ENCODE results near the gene ANKRD63.

The ANKRD63 gene

DNA sequence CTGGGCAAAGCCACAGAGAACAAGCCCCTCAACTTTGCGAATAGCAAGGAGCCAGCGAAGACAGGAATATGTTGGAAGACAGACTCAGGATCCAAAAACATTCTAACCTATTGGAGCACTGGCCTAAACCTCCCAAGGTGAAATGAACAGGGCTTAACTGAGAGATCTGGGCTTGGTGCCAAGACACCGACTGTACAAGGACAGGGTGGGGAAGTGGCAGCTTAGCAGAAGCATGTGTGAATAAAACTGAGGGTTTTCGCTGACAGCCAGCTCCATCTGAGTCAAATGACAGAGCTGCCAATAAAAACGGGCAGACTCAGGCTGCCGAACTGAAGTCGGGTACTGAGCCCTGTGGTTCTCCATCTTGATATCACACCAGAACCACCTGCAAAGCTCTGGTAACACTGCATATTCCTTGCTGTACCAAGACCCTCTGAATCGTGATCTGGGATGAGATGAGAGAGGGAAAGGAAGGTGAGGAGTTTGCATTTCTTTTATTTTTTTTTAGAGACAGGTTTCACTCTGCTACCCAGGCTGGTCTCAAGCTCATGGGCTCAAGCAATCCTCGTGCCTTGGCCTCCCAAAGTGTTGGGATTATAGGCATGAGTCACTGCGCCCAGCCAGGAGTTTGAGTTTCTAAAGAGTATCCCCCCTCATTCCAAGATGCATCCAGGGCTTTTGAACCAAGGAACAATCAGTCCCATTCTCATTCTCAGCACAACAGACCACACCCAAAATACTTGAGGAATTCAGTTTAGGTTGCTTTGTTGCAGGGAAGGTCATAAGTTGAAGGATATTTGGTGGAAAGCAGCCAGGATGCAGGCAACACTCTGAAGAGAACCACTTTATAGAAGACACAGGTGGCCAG is 30.9 kb upstream of the ANKRD63 start:
- DNase-seq: no peak

DNA sequence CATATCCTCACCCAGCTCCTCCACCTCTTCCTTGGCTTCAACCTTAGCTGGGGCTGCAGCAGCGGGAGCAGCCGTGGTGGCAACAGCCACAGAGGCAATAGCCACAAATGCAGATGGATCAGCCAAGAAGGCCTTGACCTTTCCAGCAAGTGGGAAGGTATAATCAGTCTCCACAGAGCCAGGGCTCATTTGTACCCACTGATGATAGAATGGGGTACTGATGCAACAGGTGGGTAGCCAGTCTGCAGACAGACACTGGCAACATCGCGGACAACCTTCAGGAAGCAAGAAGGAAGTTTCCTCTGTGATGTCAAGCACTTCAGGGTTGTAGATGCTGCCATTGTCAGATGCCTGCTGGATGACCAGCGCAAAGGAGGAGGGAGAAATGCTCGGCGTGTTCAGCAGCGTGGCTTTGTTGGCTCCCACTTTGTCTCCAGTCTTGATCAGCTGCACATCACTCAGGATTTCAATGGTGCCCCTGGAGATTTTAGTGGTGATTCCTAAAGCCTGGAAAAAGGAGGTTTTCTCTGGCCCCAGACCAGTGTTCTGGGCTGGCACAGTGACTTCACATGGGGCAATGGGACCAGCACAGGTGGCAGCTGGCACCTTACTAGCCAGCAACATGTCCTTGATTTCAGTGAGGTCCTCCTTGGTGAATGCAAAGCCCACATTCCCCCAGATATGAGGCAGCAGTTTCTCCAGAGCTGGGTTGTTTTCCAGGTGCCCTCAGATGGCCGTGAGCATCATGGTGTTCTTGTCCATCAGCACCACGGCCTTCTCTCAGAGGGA is 29.7 kb upstream of the ANKRD63 start:
- DNase-seq: no peak

DNA sequence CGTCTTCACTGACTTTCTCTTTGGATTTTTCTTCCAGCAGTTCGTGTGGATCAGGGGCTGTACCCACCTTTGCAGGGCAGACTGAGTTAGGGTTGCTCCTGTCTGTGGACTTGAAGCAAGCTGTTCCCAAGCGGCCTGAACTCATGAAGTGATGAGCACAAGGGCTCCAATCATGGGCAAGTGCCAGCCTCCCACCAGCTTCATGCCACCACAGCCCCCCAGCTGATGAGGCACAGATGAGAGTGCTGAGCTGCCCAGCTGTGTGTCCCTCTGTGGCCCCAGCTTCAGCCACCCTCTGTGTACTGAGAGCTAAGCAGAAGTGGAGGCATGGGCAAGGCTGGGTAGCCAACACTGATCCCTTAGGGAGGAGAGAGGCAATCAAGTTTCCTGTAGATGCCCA is 28.1 kb upstream of the ANKRD63 start:
- DNase-seq: no peak

DNA sequence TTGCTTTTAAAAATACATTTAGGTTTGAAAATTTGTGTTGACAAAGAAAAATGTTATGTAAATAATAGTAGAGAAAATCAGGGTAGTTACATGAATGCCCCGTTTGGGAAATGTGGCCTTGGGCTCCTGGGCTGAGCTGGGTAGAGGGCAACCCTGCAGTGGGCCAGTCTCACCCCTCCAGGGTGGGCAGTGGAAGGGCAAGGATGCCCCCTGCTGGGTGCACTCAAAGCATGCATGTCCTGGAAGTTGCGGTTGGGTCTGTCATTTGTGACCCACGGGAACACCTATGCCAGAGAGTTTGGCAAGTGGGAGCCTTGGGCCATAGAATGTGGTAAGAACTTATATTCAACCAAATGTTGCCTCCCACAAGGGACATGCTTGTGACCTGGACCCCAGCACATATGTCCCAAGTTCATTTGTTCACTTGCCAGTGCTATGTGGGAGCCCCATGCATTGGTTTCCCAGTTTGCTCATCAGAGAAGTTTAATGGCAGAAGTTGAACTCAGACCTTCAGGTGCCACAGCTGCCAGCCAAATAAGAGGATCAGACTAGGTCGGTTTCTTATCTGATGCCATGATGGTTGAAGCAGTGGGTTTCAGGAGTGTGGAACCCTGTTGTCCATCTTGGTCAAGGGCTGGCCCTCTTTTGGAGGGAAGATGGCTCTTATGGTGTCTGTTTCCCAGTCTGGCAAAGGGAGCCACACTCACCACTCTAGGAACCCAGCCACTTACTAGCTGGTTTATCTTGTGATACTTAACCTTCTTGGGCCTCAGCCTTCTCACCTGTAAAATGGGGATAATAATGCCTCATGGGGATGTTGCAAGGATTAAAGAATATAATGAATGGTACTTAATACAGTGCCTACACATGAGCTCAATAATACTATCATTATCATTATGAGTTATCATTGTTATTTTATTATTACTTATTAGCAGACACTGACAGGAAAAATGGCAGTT is 27.4 kb upstream of the ANKRD63 start:
- DNase-seq: peak; percentile 57

DNA sequence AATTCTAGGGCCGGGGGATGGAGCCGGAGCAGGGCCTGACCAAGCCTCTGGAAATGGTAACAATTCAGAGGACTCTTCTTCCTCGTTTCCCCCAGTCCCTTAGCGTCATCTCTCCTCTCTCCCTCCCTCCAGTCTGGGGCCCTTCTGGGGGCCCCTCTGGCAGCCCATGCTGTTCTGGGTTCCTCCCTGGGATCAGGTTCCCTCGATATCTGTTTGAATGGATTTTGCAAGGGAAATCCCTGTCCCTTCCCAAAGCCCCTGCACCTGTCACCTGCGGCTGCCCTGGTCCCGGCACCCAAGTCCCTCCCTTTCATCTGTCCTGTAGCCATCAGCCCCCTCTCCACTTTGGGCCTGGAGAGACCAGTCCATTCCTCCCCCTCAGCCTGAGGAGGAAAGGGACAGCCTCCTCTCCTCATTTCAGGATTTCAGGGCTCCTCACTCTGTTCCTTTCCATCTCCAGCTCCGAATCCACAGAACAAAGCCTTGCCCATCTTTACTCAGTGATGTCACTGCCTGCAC is 26.5 kb upstream of the ANKRD63 start:
- DNase-seq: no peak

DNA sequence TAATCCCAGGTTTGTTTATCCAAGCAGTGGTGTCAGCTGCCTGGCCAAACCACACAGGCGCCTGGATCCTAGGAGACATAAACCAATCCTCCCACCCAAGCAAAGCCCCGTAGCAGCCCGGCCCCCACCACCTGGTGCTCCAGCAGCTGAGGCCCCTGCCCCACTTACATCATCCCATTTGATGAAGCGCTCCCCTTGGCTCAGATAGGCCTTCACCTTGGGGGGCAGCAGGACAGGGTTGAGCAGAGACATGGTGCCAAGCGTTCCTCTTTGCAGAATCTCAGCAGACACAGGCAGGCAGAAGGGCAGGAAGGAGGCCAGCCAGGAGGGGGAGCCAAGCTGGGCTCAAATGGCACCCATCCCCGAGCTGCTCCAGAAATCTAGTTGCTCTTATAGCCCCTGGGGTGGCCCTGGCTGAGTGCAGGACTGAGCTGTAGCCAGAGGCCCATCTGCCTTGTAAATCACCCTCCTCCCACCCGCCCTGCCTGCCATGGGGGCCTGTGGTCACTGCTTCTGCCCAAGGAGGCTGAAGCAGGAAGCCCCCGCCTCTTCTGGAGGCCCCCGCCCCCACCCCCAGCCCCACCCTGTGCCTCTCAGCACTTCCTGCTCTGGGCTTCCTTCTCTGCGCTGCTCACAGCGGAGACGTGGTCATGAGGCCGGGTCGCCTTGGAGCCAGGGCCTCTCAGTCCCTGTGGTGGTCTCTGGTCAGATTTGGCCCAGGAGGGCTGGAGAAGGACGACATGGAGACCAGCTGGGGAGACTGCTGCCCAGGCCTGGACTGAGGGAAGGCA is 24.8 kb upstream of the ANKRD63 start, which contains the start of gene PLCB2:
PLCB2 (minus strand) TSS at position 515 of the 791 bp plus-strand sequence; CDS start at position 252, 263 bp downstream.
- peak; percentile 71 for DNase-seq

DNA sequence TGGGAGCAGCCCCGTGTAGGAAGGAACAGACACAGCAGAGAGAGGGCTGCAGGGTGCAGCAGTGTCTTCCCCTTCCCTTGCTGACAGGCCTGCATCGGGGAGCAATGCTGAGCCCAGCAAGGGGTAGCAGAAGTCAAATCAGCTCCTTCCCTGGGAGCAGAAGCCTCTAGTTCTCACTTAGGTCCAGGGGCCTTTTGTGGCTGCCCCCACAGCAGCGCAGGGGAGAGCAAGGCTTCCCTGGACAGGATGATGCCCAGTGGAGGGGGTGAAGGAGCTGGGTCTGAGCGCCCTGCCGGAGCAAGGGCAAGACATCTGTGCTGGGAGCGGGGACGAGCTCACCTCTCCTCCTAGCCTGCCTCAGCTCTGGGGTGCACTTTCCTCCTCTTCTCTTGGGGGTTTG is 24.0 kb upstream of the ANKRD63 start:
- peak; percentile 18 for DNase-seq

DNA sequence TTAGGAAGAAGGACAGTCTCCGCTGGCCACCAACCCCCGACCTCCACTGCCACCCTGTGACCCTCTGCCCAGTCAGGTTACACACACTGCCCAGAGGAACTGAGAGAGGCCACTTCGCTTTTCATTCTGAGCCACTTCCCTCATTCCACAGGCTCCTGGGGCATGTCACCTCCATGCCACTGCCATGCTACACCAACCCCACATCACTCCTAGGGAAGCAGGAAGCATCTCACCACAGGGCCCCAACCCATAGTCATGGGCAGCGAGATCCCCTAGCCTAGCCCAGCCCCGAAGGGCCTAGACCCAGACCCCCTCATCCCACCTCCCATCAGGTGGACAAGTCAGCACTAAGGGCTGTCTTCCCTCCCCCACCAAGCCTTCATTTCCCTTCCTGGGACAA is 23.5 kb upstream of the ANKRD63 start:
- DNase-seq: no peak

DNA sequence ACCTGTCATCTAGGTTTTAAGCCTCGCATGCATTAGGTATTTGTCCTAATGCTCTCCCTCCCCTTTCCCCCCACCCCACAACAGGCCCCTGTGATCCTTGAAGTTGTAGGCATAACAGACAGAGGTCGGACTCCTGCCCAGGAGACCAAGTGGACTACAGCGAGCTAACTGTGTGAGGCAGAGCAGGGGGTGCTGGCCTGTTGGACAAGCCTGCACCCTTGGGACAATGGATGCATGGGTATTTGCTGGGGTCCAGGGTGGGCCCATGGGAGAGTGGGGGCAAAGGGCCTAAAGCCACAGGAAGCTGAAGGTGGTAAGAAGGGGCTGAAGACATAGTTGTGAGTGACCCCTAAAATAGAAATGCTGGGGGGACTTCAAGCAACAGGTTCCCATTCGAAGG is 22.4 kb upstream of the ANKRD63 start:
- no peak for DNase-seq

DNA sequence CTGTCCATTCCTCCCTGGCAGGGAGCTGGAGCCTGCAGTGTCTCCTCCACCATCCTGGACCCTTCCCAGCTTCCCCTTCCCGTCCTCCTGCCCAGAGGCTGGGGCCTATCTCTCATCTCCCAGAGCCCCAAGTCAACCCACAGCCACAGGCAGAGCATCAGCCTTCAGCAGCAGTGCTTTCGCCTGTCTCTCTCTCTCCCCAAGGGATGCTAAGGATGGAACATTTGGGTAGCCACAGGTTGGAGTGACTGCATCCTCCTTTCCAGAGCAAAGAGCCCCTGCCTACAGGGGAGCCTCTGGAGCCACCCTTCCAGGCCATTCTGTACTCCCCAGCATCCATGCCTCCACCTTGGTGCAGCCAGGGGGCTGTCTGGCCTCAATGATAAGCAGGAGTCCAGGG is 20.7 kb upstream of the ANKRD63 start:
- no peak for DNase-seq

DNA sequence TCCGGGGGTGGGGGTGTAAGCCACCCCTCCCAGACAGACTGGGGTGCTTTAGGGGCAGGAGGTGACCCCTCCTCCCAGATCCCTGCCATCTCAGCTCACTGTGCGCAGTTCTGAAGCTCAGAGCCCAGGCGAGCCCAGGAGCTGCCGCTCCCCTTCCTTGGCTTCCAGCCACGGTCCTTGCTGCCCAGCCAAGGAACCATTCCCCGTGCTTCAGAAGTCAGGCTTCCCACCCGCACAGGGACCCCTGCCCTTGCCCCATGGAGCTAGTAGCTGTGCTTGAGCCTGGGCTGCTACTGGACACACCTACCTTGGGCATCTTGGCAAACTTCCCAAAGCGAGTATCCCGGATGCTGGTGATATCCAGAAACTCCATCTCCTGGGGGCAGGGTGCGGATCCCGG is 20.1 kb upstream of the ANKRD63 start:
- DNase-seq: no peak

DNA sequence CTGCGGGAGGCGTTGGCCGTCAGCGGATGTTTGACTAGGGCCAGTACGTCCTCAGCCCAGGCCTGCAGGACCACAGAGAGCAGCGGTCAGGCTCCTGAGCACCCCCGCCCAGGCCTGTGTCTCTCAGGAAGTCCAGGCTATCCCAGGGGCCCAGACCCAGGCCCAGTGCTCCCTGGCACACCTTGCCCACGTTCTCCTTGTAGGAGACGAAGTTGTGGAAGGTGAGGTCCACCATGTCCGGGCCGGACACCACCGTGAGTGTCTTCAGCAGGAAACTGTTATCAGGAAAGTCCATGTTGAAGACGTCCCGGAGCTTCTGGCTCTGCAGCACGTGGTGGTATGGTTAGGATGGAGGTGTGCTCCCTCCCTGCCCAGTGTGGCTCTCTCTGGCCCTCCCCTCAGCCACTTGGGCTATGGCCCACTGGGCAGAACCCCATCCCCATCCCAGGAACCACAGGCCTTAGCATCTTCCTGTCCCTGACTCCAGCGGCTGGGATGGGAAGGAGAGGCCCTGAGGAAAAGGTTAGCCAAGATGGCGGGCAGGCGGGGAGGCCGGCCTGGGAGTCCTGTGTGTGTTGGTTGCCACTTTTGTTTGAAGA is 19.5 kb upstream of the ANKRD63 start:
- DNase-seq: no peak

DNA sequence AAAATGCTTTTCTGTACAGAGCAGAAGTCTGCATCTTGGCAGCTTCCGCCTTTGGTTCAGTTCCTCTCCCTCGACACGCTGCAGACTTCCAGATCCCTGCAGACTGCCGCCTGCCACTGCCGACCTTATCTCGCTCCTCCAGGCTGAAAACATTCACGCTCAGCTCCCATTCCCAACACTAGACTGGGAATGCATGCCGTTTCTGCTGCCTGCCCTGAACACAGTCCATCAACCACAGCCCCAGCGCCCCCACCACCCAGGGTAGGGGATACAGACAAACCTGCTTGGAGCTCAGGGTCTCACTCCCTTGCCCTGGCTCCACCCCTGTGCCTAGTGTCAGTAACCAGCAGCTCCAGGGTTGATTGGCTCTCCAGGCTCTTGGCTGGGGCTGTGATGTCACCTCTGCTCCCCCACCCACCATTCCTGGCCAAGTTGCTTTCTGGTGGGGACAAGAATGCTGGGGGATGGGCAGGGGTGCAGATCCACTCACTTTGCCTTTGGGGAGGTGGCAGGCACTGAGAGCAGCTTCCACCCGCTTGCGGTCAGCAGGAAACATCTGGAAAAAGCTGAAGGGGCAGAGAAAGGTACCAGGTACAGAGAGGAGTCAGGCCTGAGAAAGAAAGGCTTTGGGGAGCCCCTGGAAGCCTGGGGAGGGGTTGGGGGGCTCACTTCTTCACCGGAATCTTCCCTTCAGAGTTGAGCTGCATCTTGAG is 18.8 kb upstream of the ANKRD63 start:
- DNase-seq: no peak

DNA sequence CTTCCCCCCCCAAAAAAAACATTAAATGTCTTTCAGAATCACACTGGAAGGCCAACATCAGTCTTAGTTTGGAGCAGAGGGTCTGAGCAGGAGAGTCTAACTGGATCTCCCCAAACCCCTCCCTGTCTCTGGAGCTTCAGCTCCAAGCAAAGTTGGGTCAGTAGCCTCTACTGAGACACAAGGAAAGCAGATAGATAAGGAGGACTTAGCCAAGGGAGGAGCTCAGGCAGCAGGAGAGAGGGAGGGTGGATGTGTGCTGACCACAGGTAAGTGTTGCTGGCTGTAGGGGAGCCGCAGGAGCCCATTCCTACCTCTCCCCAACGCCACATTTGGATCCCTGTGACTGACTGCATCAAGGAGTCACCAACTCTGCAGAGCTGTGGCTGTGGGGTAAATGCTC is 17.9 kb upstream of the ANKRD63 start:
- DNase-seq: no peak

DNA sequence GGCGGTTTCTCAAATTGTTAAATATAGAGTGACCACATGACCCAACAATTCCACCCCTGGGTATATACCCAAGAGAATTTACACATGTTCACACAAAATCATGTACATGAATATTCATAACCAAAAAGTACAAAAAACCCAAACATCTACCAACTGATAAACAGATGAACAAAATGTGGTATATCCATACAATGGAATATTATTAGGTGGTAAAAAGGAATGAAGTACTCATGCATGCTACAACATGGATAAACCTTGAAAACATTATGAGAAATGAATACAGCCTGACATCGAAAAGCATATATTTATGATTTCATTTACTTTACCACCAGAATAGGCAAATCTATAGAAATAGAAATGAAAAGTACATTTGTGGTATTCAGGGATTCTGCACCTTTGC is 17.5 kb upstream of the ANKRD63 start:
- DNase-seq: no peak

DNA sequence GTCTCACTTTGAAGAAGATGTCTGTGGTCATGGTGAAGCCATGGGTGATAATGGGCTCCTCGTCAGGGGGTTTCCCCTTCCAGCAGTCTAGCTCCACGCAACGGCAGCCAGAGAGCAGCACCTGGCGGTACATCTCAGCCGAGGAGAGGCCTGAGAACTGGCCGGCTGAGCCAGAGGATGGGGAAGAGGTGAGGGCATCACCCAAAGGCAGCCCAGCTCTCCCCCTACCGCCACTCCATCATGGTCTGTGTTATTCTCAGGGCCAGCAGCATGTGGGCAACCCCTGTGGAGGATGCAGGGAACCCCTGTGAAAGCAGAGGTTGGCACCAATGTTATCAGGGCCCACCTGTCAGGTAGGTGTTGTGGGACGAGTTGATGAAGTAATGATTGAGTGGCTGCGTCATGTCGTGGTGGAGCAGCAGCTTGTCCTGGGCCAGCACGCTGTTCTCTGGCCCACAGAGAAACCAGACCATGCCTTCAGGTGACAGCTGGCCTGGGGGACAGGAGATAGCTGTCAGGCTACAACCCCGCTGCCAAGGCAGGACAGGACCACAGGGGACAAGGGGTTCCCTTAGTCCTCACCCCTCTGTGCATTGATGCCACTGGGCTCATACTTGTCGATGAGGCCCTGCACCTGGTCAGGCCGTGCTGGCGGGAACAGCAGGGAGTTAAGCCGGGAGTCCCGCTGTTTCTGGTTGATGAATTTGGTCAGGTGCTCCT is 15.5 kb upstream of the ANKRD63 start:
- DNase-seq: no peak

DNA sequence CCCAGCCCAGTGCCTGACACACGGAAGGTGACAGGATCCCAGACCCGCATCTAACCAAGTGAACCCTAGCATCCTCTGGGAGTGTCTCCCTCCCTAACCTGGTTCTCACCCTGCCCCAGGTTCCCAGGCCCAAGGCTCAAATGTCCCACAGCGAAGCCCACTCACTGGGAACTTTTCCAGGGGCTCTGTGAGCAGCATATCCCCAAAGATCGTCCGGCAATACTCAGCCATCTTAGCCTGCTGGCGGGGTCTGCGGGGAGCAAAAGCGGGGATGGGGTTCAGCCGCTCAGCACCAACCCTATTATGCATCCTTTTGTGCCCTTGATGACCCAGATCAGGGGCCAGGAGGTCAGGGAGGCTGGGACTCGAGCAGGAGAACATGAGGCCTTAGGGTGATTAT is 14.5 kb upstream of the ANKRD63 start:
- DNase-seq: no peak

DNA sequence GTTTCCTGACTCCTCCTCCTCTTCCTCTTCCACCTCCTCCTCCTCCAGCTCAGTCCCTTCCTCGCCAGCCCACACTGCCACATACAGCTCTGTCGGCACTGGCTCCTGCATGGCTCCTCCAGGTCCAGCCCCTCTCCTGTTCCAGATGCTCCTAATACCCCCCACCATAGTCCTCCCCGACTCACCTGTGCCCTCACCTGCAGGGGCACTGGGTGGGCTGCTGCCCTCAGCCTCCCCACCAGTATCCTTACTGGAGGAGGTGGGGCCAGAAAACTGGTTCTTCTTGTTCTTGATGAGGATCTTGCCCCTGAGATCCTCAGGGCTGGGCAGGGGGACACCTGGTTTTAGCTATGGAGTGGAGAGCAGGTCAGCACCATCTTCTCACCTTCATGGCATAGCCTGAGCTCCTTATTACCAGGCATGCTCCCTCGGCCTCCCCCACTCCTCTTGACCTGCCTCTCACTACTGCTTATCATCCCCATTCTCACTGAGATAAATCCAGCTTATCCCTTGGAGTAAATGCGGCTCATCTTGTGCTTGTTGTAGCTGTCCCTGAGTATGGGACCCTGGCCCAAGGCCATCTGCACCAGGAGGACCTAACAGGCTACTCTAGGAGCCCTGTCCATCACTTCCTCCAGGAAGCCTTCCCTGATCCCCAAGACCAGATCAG is 13.8 kb upstream of the ANKRD63 start:
- no peak for DNase-seq

DNA sequence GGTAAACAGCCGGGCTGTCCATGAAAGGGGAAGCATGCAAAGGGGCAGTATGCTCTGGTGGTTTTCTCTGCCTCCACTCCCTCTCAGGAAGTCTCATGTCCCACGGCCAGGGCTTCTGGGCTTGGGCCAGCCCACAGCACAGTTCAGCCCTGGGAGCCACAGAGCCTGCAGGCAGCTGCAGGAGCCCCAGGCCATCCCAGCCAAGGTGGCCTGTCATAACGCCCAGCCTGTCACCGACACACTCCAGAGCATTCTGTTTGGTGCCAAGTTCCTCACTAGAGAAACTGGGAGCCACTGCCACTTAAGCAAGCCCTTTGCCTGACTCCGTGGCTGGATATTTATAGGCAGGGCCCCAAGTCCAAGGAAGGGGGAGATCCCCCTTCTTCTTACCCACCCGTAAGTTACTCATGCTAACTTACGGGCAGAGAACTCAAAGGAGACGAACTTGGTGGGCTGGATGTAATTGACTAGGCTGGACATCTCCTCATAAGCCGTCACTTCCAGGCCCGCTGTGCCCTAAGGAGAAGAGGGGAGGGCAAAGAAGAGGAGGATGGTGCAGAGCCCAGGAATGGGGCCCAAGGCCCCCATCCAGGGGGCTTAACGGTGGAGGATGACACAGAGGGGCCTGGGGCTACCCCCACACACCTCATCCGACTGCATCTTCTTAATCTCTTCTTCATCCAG is 13.2 kb upstream of the ANKRD63 start:
- no peak for DNase-seq

Data from activated naive CD4-positive, alpha-beta T cell treated with Interleukin-2 at 50 U/mL for 16 hours (primary cell).